ENCODE results near the gene KCTD19. TPM values are rescaled to one million over a fixed set of nuclear protein-coding genes. Genes with fewer than 3 reads are reported as not detected.

The KCTD19 gene
- total RNA-seq, 4 donors from 2014 or later = under 0.01 to 2.3 (median 0.25) TPM

- Histone ChIP-seq H3K9me3 (no peaks in the 10 kb centered on the region), H3K4me3 (no peak overlapping the region), H3K4me1 (peaks cover 0 to 11% (median 0%) of the 10 kb centered on the region in 4 donors), H3K36me3 (peaks cover 0 to 4% (median 0%) of the 10 kb centered on the region in 3 donors), H3K27ac (peak overlapping the region in 1 of 4 donors; percentile 15), H3K27me3 (no peaks in the 10 kb centered on the region)
- WGBS, 2 donors = 86 to 95% methylated on average over 3 of the region's 4 CpGs
- no peak for TF ChIP-seq EP300 (IDR thresholded peaks at IDR 0.05)
- TF ChIP-seq POLR2A (IDR thresholded peaks at IDR 0.05) = no peak
- no peak for TF ChIP-seq CTCF (IDR thresholded peaks at IDR 0.05)
- DNase-seq (ENCODE audit: low spot score in 2 of 2) = no peak
Observed at GRCh38 chr16:67294171-67294757, 32.3 kb downstream of the KCTD19 start.

GRCh38 chr16:67291461-67291860, 35.1 kb downstream of the KCTD19 start:
- peaks cover 0 to 11% (median 0%) of the 10 kb centered on the region in 4 donors for H3K4me1 ChIP-seq
- TF ChIP-seq CTCF (IDR thresholded peaks at IDR 0.05) (no peak), EP300 (IDR thresholded peaks at IDR 0.05) (no peak), POLR2A (IDR thresholded peaks at IDR 0.05) (no peak)
- H3K4me3 ChIP-seq = no peak overlapping the region
- no peak for DNase-seq (ENCODE audit: low spot score in 2 of 2)
- H3K36me3 ChIP-seq = peaks cover 0 to 30% (median 0%) of the 10 kb centered on the region in 3 donors
- no peak overlapping the region for H3K27ac ChIP-seq
- H3K9me3 ChIP-seq = no peaks in the 10 kb centered on the region
- no peaks in the 10 kb centered on the region for H3K27me3 ChIP-seq
- WGBS, 2 donors = 77 to 79% methylated on average over 7 of the region's 7 CpGs

GRCh38 chr16:67287960-67288359, 38.6 kb downstream of the KCTD19 start:
- WGBS, 2 donors = 90 to 95% methylated on average over 14 of the region's 14 CpGs
- Histone ChIP-seq H3K27ac (no peak overlapping the region), H3K4me3 (no peak overlapping the region), H3K9me3 (no peaks in the 10 kb centered on the region), H3K36me3 (peaks cover 0 to 58% (median 0%) of the 10 kb centered on the region in 3 donors), H3K27me3 (no peaks in the 10 kb centered on the region), H3K4me1 (no peaks in the 10 kb centered on the region)
- TF ChIP-seq EP300 (IDR thresholded peaks at IDR 0.05) (no peak), CTCF (IDR thresholded peaks at IDR 0.05) (no peak), POLR2A (IDR thresholded peaks at IDR 0.05) (no peak)
- no peak for DNase-seq (ENCODE audit: low spot score in 2 of 2)

- H3K27me3 ChIP-seq = no peaks in the 10 kb centered on the region
- no peak overlapping the region for H3K27ac ChIP-seq
- DNase-seq (ENCODE audit: low spot score in 2 of 2) = no peak
- H3K36me3 ChIP-seq = peaks cover 0 to 70% (median 0%) of the 10 kb centered on the region in 3 donors
- no peak overlapping the region for H3K4me3 ChIP-seq
- no peaks in the 10 kb centered on the region for H3K9me3 ChIP-seq
- no peak for TF ChIP-seq CTCF (IDR thresholded peaks at IDR 0.05)
- TF ChIP-seq EP300 (IDR thresholded peaks at IDR 0.05) = no peak
- TF ChIP-seq POLR2A (IDR thresholded peaks at IDR 0.05) = no peak
- H3K4me1 ChIP-seq = no peaks in the 10 kb centered on the region
- WGBS, 2 donors = 87 to 88% methylated on average over 19 to 26 of the region's 28 CpGs
Observed at GRCh38 chr16:67286441-67287235, 39.9 kb downstream of the KCTD19 start.

All from tibial nerve (tissue), 4 donors.